HepG2 (cell line): ENCODE results near the gene PLPPR2. TPM values are rescaled to one million over a fixed set of nuclear protein-coding genes. Genes with fewer than 3 reads are reported as not detected.

Experiments used
- ATF2 ChIP-seq: sonication (generic); formaldehyde crosslinking; IDR thresholded peaks from 2 replicates; pipeline ENCODE4 v1.4.0; 2020; ENCODE audit warnings: missing genetic modification reagents
- ATF7 ChIP-seq, 2 experiments: fragments of 450-650 bp in 1 of 2; sonication (generic) in 1 of 2; formaldehyde crosslinking in 1 of 2; IDR thresholded peaks; 2 replicates each; pipeline versions ENCODE4 v1.4.0 to v1.6.1; 2016 to 2020; ENCODE audit warnings: antibody characterized with exemption in 1 of 2, mild to moderate bottlenecking in 1 of 2, missing genetic modification reagents in 1 of 2
- BRF2 ChIP-seq: sonication (generic); formaldehyde crosslinking; IDR thresholded peaks from 2 replicates; pipeline ENCODE4 v1.8.1; 2022; ENCODE audit warnings: mild to moderate bottlenecking, missing genetic modification reagents
- GTF3A ChIP-seq: sonication (generic); formaldehyde crosslinking; conservative IDR thresholded peaks from 2 replicates; pipeline ENCODE4 v1.4.0; 2020; ENCODE audit warnings: mild to moderate bottlenecking, missing genetic modification reagents
- HOXA9 ChIP-seq: sonication (generic); formaldehyde crosslinking; IDR thresholded peaks from 2 replicates; pipeline ENCODE4 v1.8.1; 2022; ENCODE audit warnings: missing genetic modification reagents, mild to moderate bottlenecking, moderate library complexity, borderline replicate concordance
- KMT2B ChIP-seq: IDR thresholded peaks from 2 replicates; pipeline ENCODE4 v1.6.1; 2016; ENCODE audit warnings: missing genetic modification reagents, missing compliant biosample characterization
- MTA1 ChIP-seq: sonication (generic); formaldehyde crosslinking; IDR thresholded peaks from 2 replicates; pipeline ENCODE4 v1.4.0; 2020; ENCODE audit warnings: missing genetic modification reagents, mild to moderate bottlenecking, borderline replicate concordance
- MXI1 ChIP-seq: IDR thresholded peaks from 3 replicates; pipeline ENCODE4 v1.6.1; 2012; ENCODE audit warnings: low read depth, low read length, inconsistent platforms, borderline replicate concordance
- NFKBIZ ChIP-seq: IDR thresholded peaks from 2 replicates; pipeline ENCODE4 v1.6.1; 2018; ENCODE audit warnings: missing genetic modification reagents, missing compliant biosample characterization
- NR2C2 ChIP-seq: sonication (generic); formaldehyde crosslinking; IDR thresholded peaks from 2 replicates; pipeline ENCODE4 v1.4.0; 2020; ENCODE audit warnings: missing genetic modification reagents, mild to moderate bottlenecking, moderate library complexity, borderline replicate concordance
- NRL ChIP-seq: sonication (generic); formaldehyde crosslinking; IDR thresholded peaks from 2 replicates; pipeline ENCODE4 v1.5.0; 2020; ENCODE audit warnings: missing genetic modification reagents, mild to moderate bottlenecking, moderate library complexity, borderline replicate concordance
- SALL1 ChIP-seq: sonication (generic); formaldehyde crosslinking; IDR thresholded peaks from 2 replicates; pipeline ENCODE4 v1.8.0; 2022; ENCODE audit warnings: mild to moderate bottlenecking, missing genetic modification reagents
- SATB2 ChIP-seq: sonication (generic); formaldehyde crosslinking; IDR thresholded peaks from 2 replicates; pipeline ENCODE4 v1.5.0; 2020; ENCODE audit warnings: missing genetic modification reagents
- TAF15 ChIP-seq: fragments of 200-400 bp; formaldehyde crosslinking; IDR thresholded peaks from one replicate; pipeline ENCODE4 v1.6.1; 2018; ENCODE audit warnings: mild to moderate bottlenecking, low read depth, low read length; ENCODE audit not compliant: poor library complexity, severe bottlenecking
- TCF12 ChIP-seq, 2 experiments: fragments of 450-650 bp in 1 of 2; sonication (generic) in 1 of 2; formaldehyde crosslinking in 1 of 2; IDR thresholded peaks; 2 replicates each; pipeline versions ENCODE4 v1.6.1 to v1.8.0; 2017 to 2022; ENCODE audit warnings: antibody characterized with exemption in 1 of 2, mild to moderate bottlenecking in 1 of 2, missing genetic modification reagents in 1 of 2, moderate library complexity in 1 of 2
- ZNF512 ChIP-seq: sonication (generic); formaldehyde crosslinking; IDR thresholded peaks from 2 replicates; pipeline ENCODE4 v1.4.0; 2020; ENCODE audit warnings: mild to moderate bottlenecking, missing genetic modification reagents
- ZNF660 ChIP-seq: sonication (generic); formaldehyde crosslinking; IDR thresholded peaks from 2 replicates; pipeline ENCODE4 v1.5.1; 2020; ENCODE audit warnings: mild to moderate bottlenecking, low read depth, missing genetic modification reagents, borderline replicate concordance
- ZNF784 ChIP-seq: sonication (generic); formaldehyde crosslinking; IDR thresholded peaks from 2 replicates; pipeline ENCODE4 v1.5.1; 2020; ENCODE audit warnings: missing genetic modification reagents, mild to moderate bottlenecking, borderline replicate concordance
- ZSCAN12 ChIP-seq: sonication (generic); formaldehyde crosslinking; IDR thresholded peaks from 2 replicates; pipeline ENCODE4 v1.9.0; 2021; ENCODE audit warnings: mild to moderate bottlenecking, missing genetic modification reagents
- polyA plus RNA-seq, 8 experiments: library from polyadenylated mRNA; depleted of rRNA in 3 of 8; stranded (reverse) in 7 of 8; unstranded in 1 of 8; fragments of >200 nt; fragmentation: Illumina TruSeq in 4 of 8; extraction: Trizol in 4 of 8; gene quantifications; 2 replicates each; pipeline versions ENCODE4 v1.2.1 to v1.2.3, GENCODE V29; 2011 to 2016; ENCODE audit warnings: low read depth in 4 of 8, missing spikeins in 1 of 8, mixed read lengths in 1 of 8; ENCODE audit not compliant: insufficient read depth in 1 of 8
- total RNA-seq, 5 experiments: library from RNA; depleted of rRNA; stranded (reverse); fragments of >200 nt; fragmentation: Illumina TruSeq; extraction: Trizol; gene quantifications; 2 replicates each; pipeline ENCODE4 v1.2.3, GENCODE V29; 2016; ENCODE audit warnings: low read depth in 1 of 5
- TF ChIP-seq, protein P1 (sequence below): sonication (generic); formaldehyde crosslinking; IDR thresholded peaks from 2 replicates; pipeline ENCODE4 v1.4.0; 2020; ENCODE audit warnings: missing genetic modification reagents

PLPPR2 gene
- total and polyA plus RNA-seq, 2 of the 13 experiments (the other 11 are each of a cell fraction or from before 2014, with no cell fraction given) = 1.5 to 2.1 TPM

GRCh38 chr19:11383706-11384048 lies 28.4 kb downstream of the PLPPR2 start (continued):
- TF ChIP-seq MXI1 (no peak), GTF3A (CRISPR knock-in tag) (no peak), KMT2B (CRISPR knock-in tag) (no peak), SATB2 (CRISPR knock-in tag) (no peak), ZNF784 (no peak), MTA1 (CRISPR knock-in tag) (0 out of 2 replicates have a peak, but pooled peaks have one; percentile 6), HOXA9 (CRISPR knock-in tag) (no peak), NR2C2 (CRISPR knock-in tag) (no peak), ZNF660 (no peak), ATF7 (IDR thresholded peaks at IDR 0.05) (no peak), ATF7 (CRISPR knock-in tag; IDR thresholded peaks at IDR 0.05) (no peak), TAF15 (no peak), SALL1 (CRISPR knock-in tag) (no peak), ATF2 (no peak), ZNF512 (no peak), NRL (CRISPR knock-in tag) (no peak), NFKBIZ (no peak), ZSCAN12 (no peak), TCF12 (IDR thresholded peaks at IDR 0.05) (no peak), TCF12 (CRISPR knock-in tag; IDR thresholded peaks at IDR 0.05) (no peak), BRF2 (CRISPR knock-in tag) (no peak)
- TF ChIP-seq, protein P1, sequence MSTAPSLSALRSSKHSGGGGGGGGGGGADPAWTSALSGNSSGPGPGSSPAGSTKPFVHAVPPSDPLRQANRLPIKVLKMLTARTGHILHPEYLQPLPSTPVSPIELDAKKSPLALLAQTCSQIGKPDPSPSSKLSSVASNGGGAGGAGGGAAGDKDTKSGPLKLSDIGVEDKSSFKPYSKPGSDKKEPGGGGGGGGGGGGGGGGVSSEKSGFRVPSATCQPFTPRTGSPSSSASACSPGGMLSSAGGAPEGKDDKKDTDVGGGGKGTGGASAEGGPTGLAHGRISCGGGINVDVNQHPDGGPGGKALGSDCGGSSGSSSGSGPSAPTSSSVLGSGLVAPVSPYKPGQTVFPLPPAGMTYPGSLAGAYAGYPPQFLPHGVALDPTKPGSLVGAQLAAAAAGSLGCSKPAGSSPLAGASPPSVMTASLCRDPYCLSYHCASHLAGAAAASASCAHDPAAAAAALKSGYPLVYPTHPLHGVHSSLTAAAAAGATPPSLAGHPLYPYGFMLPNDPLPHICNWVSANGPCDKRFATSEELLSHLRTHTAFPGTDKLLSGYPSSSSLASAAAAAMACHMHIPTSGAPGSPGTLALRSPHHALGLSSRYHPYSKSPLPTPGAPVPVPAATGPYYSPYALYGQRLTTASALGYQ (CRISPR knock-in tag) = no peak
